Ishikawa (cell line): ENCODE results near the gene OTULIN.

Experiments used
- CEBPB ChIP-seq: IDR thresholded peaks from 2 replicates; pipeline ENCODE4 v1.6.1; 2012
- CREB1 ChIP-seq: IDR thresholded peaks from 2 replicates; pipeline ENCODE4 v1.6.1; 2012; ENCODE audit warnings: low read depth
- EP300 ChIP-seq: IDR thresholded peaks from 2 replicates; pipeline ENCODE4 v1.6.1; 2012; ENCODE audit warnings: borderline replicate concordance
- TAF1 ChIP-seq: IDR thresholded peaks from 2 replicates; pipeline ENCODE4 v1.6.1; 2012; ENCODE audit warnings: low read depth, mild to moderate bottlenecking
- TEAD4 ChIP-seq: IDR thresholded peaks from 2 replicates; pipeline ENCODE4 v1.6.1; 2012
- TF ChIP-seq, protein P1 (sequence below): IDR thresholded peaks from 2 replicates; pipeline ENCODE4 v1.6.1; 2012; ENCODE audit warnings: low read depth, mild to moderate bottlenecking
- TF ChIP-seq, protein P2 (sequence below): IDR thresholded peaks from 2 replicates; pipeline ENCODE4 v1.6.1; 2012

GRCh38 chr5:14668181-14668591 is 3.7 kb downstream of the OTULIN start:
- TF ChIP-seq TAF1 (no peak), EP300 (no peak), TEAD4 (no peak), CREB1 (no peak), CEBPB (no peak)
- TF ChIP-seq, protein P1, sequence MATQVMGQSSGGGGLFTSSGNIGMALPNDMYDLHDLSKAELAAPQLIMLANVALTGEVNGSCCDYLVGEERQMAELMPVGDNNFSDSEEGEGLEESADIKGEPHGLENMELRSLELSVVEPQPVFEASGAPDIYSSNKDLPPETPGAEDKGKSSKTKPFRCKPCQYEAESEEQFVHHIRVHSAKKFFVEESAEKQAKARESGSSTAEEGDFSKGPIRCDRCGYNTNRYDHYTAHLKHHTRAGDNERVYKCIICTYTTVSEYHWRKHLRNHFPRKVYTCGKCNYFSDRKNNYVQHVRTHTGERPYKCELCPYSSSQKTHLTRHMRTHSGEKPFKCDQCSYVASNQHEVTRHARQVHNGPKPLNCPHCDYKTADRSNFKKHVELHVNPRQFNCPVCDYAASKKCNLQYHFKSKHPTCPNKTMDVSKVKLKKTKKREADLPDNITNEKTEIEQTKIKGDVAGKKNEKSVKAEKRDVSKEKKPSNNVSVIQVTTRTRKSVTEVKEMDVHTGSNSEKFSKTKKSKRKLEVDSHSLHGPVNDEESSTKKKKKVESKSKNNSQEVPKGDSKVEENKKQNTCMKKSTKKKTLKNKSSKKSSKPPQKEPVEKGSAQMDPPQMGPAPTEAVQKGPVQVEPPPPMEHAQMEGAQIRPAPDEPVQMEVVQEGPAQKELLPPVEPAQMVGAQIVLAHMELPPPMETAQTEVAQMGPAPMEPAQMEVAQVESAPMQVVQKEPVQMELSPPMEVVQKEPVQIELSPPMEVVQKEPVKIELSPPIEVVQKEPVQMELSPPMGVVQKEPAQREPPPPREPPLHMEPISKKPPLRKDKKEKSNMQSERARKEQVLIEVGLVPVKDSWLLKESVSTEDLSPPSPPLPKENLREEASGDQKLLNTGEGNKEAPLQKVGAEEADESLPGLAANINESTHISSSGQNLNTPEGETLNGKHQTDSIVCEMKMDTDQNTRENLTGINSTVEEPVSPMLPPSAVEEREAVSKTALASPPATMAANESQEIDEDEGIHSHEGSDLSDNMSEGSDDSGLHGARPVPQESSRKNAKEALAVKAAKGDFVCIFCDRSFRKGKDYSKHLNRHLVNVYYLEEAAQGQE, result no peak
- TF ChIP-seq, protein P2, sequence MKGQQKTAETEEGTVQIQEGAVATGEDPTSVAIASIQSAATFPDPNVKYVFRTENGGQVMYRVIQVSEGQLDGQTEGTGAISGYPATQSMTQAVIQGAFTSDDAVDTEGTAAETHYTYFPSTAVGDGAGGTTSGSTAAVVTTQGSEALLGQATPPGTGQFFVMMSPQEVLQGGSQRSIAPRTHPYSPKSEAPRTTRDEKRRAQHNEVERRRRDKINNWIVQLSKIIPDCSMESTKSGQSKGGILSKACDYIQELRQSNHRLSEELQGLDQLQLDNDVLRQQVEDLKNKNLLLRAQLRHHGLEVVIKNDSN, result no peak
